ENCODE results near the gene ADAM23.

GRCh38 chr2:206410714-206411113 is 32.6 kb upstream of the ADAM23 start:
- TF ChIP-seq POLR2A (IDR thresholded peaks at IDR 0.05): no peak
- TF ChIP-seq EP300 (IDR thresholded peaks at IDR 0.05): no peak

Data from ovary (tissue), 1 donor.